ENCODE measurements around the gene POLR2E. TPM values are rescaled to one million over a fixed set of nuclear protein-coding genes. Genes with fewer than 3 reads are reported as not detected.

The POLR2E gene
- total and polyA plus RNA-seq, 2 experiments from 2014 or later: 257 to 286 TPM

DNA sequence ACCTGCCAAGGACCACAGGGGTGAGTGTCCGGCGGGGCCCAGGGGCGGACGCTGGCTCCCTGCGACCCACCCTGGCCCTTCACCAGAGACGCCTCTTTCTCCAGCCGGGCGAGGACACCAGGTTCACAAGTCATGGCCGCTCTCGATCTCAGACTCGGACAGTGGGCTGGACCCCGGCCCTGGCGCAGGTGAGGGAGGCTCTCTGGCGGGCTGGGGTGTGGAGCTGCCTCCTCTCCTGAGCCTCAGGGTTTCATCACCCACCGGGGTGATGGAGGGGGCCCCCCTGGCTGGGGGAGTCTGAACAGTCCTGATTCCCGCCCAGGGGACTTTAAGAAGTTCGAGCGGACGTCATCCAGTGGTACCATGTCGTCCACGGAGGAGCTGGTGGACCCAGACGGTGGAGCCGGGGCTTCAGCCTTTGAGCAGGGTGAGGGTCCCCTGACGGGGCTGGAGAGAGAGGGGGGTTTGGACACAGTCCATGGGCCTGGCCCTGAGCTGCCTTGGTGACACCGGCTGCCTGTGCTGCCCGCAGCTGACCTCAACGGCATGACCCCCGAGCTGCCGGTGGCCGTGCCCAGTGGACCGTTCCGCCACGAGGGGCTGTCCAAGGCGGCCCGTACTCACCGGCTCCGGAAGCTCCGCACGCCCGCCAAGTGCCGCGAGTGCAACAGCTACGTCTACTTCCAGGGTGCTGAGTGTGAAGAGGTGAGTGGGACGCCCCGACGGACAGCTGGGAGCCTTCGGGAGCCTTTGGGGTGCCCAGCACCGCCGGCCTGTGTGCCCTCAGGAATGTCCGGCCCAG, 14.6 kb downstream of the POLR2E start (continued):
- TF ChIP-seq CTCF (conservative IDR thresholded peaks at IDR 0.05; ENCODE audit: low read depth in 2 of 2) (no peak), POLR2AphosphoS5 (IDR thresholded peaks at IDR 0.05; ENCODE audit: low read depth) (no peak)
- TF ChIP-seq, protein P1, sequence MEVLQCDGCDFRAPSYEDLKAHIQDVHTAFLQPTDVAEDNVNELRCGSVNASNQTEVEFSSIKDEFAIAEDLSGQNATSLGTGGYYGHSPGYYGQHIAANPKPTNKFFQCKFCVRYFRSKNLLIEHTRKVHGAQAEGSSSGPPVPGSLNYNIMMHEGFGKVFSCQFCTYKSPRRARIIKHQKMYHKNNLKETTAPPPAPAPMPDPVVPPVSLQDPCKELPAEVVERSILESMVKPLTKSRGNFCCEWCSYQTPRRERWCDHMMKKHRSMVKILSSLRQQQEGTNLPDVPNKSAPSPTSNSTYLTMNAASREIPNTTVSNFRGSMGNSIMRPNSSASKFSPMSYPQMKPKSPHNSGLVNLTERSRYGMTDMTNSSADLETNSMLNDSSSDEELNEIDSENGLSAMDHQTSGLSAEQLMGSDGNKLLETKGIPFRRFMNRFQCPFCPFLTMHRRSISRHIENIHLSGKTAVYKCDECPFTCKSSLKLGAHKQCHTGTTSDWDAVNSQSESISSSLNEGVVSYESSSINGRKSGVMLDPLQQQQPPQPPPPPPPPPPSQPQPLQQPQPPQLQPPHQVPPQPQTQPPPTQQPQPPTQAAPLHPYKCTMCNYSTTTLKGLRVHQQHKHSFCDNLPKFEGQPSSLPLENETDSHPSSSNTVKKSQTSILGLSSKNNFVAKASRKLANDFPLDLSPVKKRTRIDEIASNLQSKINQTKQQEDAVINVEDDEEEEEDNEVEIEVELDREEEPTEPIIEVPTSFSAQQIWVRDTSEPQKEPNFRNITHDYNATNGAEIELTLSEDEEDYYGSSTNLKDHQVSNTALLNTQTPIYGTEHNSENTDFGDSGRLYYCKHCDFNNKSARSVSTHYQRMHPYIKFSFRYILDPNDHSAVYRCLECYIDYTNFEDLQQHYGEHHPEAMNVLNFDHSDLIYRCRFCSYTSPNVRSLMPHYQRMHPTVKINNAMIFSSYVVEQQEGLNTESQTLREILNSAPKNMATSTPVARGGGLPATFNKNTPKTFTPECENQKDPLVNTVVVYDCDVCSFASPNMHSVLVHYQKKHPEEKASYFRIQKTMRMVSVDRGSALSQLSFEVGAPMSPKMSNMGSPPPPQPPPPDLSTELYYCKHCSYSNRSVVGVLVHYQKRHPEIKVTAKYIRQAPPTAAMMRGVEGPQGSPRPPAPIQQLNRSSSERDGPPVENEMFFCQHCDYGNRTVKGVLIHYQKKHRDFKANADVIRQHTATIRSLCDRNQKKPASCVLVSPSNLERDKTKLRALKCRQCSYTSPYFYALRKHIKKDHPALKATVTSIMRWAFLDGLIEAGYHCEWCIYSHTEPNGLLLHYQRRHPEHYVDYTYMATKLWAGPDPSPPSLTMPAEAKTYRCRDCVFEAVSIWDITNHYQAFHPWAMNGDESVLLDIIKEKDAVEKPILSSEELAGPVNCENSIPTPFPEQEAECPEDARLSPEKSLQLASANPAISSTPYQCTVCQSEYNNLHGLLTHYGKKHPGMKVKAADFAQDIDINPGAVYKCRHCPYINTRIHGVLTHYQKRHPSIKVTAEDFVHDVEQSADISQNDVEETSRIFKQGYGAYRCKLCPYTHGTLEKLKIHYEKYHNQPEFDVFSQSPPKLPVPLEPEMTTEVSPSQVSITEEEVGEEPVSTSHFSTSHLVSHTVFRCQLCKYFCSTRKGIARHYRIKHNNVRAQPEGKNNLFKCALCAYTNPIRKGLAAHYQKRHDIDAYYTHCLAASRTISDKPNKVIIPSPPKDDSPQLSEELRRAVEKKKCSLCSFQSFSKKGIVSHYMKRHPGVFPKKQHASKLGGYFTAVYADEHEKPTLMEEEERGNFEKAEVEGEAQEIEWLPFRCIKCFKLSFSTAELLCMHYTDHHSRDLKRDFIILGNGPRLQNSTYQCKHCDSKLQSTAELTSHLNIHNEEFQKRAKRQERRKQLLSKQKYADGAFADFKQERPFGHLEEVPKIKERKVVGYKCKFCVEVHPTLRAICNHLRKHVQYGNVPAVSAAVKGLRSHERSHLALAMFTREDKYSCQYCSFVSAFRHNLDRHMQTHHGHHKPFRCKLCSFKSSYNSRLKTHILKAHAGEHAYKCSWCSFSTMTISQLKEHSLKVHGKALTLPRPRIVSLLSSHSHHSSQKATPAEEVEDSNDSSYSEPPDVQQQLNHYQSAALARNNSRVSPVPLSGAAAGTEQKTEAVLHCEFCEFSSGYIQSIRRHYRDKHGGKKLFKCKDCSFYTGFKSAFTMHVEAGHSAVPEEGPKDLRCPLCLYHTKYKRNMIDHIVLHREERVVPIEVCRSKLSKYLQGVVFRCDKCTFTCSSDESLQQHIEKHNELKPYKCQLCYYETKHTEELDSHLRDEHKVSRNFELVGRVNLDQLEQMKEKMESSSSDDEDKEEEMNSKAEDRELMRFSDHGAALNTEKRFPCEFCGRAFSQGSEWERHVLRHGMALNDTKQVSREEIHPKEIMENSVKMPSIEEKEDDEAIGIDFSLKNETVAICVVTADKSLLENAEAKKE (CRISPR knock-in tag; IDR thresholded peaks at IDR 0.05): no peak

GRCh38 chr19:1079566-1080111, 15.5 kb downstream of the POLR2E start:
- H3K27me3 ChIP-seq (ENCODE audit: insufficient read depth): no peaks in the 10 kb centered on the region
- H3K4me2 ChIP-seq: no peak overlapping the region
- H3F3A ChIP-seq (replicated peaks; ENCODE audit: low read depth): peaks cover 23% of the 10 kb centered on the region
- no peak overlapping the region for H3K4me3 ChIP-seq
- H3K36me3 ChIP-seq (ENCODE audit: insufficient read depth): peaks cover 4% of the 10 kb centered on the region; the same call in 1 of the 2 replicates
- ATAC-seq (no peak), DNase-seq (ENCODE audit: low spot score) (peak; percentile 61)
- H4K20me1 ChIP-seq (replicated peaks; ENCODE audit: insufficient read depth): no peaks in the 10 kb centered on the region
- H3K27me3 Mint-ChIP-seq (ENCODE audit: insufficient read depth, low read depth, poor library complexity): peaks cover 16% of the 10 kb centered on the region
- H3K4me1 ChIP-seq (ENCODE audit: insufficient read depth): no peaks in the 10 kb centered on the region; the same call in 1 of the 2 replicates
- peaks cover 51% of the 10 kb centered on the region for H3K36me3 Mint-ChIP-seq (ENCODE audit: low read depth)
- H3K4me1 Mint-ChIP-seq: no peaks in the 10 kb centered on the region
- H3K9me2 ChIP-seq (ENCODE audit: insufficient read depth): no peaks in the 10 kb centered on the region
- no peaks in the 10 kb centered on the region for H3K79me2 ChIP-seq (replicated peaks; ENCODE audit: insufficient read depth)
- no peak overlapping the region for H3K4me3 Mint-ChIP-seq
- H2AFZ ChIP-seq: no peak overlapping the region
- TF ChIP-seq NANOG (IDR thresholded peaks at IDR 0.05; ENCODE audit: borderline replicate concordance) (no peak), CTCF (conservative IDR thresholded peaks at IDR 0.05; ENCODE audit: low read depth in 2 of 2) (peak in 1 of 2 experiments; percentile 27; a peak in 1 of 4 replicates)
- H3K9me3 Mint-ChIP-seq: no peaks in the 10 kb centered on the region
- no peak overlapping the region for H3K27ac Mint-ChIP-seq
- no peak overlapping the region for H3K27ac ChIP-seq (ENCODE audit: low read depth)
